Uterus (tissue), 4 donors: ENCODE results near the gene RPTN. TPM values are rescaled to one million over a fixed set of nuclear protein-coding genes. Genes with fewer than 3 reads are reported as not detected.

Experiments
- DNase-seq, 2 donors: peaks; one replicate each; pipeline ENCODE4 v3.0.0-alpha.2; 2019 to 2020
- H3K27ac ChIP-seq, 2 donors: fragments of 200-600 bp; sonication (generic); 1 replicate in 1 of 2; 2 replicates in 1 of 2; pipeline ENCODE4 v1.5.1; 2016 to 2018
- H3K27me3 ChIP-seq, 2 donors: fragments of 200-600 bp; sonication (generic); one replicate each; pipeline ENCODE4 v1.5.1; 2018 to 2019; ENCODE audit warnings: control low read depth in 1 of 2
- H3K36me3 ChIP-seq, 2 donors: fragments of 200-600 bp; sonication (generic); one replicate each; pipeline ENCODE4 v1.5.1; 2019; ENCODE audit warnings: control low read depth in 1 of 2
- H3K4me1 ChIP-seq, 2 donors: fragments of 200-600 bp; sonication (generic); one replicate each; pipeline ENCODE4 v1.5.1; 2018 to 2019; ENCODE audit warnings: control low read depth in 1 of 2
- H3K4me3 ChIP-seq, 2 donors: fragments of 200-600 bp; sonication (generic); 1 replicate in 1 of 2; 2 replicates in 1 of 2; pipeline ENCODE4 v1.5.1; 2018 to 2019; ENCODE audit warnings: mild to moderate bottlenecking in 1 of 2
- H3K9me3 ChIP-seq, 2 donors: fragments of 200-600 bp; sonication (generic); one replicate each; pipeline ENCODE4 v1.5.1; 2019; ENCODE audit warnings: control low read depth in 1 of 2
- CTCF ChIP-seq, 4 experiments: fragments of 200-600 bp in 2 of 4; fragments of 450-650 bp in 2 of 4; sonication (generic) in 2 of 4; IDR thresholded peaks; one replicate each; pipeline ENCODE4 v1.5.1; 2016 to 2019; ENCODE audit warnings: antibody characterized with exemption in 4 of 4, mild to moderate bottlenecking in 2 of 4, moderate library complexity in 1 of 4
- POLR2A ChIP-seq, 2 donors: fragments of 450-650 bp; IDR thresholded peaks; one replicate each; pipeline ENCODE4 v1.6.1; 2016; ENCODE audit warnings: antibody characterized with exemption in 2 of 2, mild to moderate bottlenecking in 1 of 2, moderate library complexity in 1 of 2
- intact Hi-C: fragments of 100-400 bp; cut with DNase I; formaldehyde crosslinking; loops from one replicate; pipeline ENCODE4 v1.15.1; 2023; ENCODE audit warnings: low total_unique reads
- total RNA-seq, 4 donors: library from RNA; depleted of rRNA in 3 of 4; stranded (reverse); fragments of >200 nt in 3 of 4; gene quantifications; one replicate each; pipeline versions ENCODE4 v1.1.0 to v1.2.4, GENCODE V29; 2014 to 2023
- donor health status: DM: yes; HTN: yes; CAD: no.

RPTN gene
- total RNA-seq, 4 donors from 2014 or later = not detected

DNA sequence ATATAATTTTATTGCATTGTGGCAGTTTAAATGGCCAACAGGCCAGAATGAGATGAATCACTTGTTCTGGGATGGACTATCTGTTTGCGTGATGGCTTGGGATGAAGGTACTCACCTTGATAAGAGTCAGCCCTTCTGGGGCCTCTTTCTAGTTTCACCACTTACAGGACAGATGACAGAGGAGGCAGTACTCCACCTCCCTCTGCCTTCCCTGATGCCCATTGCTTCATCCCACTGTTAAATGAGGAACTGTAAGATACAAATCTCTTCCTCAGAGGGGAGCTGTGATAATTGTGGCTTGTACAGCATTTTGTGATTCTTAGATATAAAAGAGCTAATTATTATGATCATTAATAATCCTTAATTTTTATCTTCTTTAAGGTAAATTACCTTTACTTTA is 40.1 kb downstream of the RPTN start:
- Histone ChIP-seq H3K9me3 (no peaks in the 10 kb centered on the region), H3K27me3 (peaks cover 0 to 5% of the 10 kb centered on the region in 2 donors), H3K4me3 (no peak overlapping the region), H3K4me1 (no peaks in the 10 kb centered on the region), H3K27ac (no peak overlapping the region), H3K36me3 (no peaks in the 10 kb centered on the region)
- TF ChIP-seq CTCF (IDR thresholded peaks at IDR 0.05) (no peak), POLR2A (IDR thresholded peaks at IDR 0.05) (no peak)
- intact Hi-C loops = no loop called here
- DNase-seq = no peak

DNA sequence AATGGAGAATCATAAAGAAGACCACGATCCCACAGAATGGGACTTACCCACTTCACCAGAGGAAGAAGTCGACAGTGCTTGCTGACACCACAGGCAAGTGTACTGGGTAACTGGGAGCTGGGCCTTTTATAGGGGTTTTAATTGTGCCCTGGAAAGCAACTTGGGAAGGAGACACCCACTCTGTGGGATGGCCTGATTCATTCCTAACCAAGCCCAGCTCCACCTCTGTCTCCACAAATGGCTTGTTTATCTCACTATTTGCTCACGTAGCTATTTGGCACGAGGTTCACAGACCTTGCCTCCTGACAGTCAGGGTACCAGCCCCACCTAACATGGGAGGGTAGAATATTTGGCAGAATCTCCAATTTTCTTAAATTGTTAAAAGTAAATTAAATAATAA is 43.7 kb downstream of the RPTN start, which contains the start of gene TCHH:
TCHH (minus strand) TSS at position 101 of the 400 bp plus-strand sequence. CDS start 1,364 bp downstream, outside the sequence.
- peaks cover 0 to 20% of the 10 kb centered on the region in 2 donors for H3K27me3 ChIP-seq
- no peak for DNase-seq
- TF ChIP-seq CTCF (IDR thresholded peaks at IDR 0.05) (no peak), POLR2A (IDR thresholded peaks at IDR 0.05) (no peak)
- no peaks in the 10 kb centered on the region for H3K9me3 ChIP-seq
- no peaks in the 10 kb centered on the region for H3K36me3 ChIP-seq
- intact Hi-C loops = no loop called here
- H3K4me1 ChIP-seq = peaks cover 0 to 16% of the 10 kb centered on the region in 2 donors
- H3K4me3 ChIP-seq = no peak within 1 kb of the TSS
- no peak within 1 kb of the TSS for H3K27ac ChIP-seq

DNA sequence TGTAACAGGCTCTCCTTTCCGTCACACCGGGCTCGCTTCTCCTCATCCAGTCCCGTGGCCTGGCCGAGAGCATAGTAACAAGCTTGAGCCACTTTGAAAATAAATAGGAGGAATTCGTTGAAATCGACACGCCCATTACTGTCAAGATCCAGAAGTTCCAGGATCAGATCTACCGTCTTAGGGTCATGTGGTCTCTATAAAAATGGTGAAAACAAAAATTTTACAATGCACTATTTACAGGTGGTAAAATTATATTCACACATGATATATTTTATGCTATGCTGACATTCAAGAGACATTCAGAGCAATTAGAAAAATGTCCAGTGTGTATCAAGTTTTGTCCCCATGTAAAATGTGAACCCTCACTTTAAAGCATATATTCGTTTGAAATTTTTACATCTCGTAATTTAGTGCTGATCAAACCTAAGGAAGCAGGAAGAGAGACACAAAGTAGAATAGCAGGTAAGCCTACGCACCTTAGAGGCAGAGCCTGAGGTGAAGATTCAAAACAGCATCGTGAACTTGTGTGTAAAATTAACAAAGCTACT is 46.1 kb downstream of the RPTN start:
- H3K4me1 ChIP-seq = peaks cover 0 to 29% of the 10 kb centered on the region in 2 donors
- DNase-seq = no peak
- peaks cover 0 to 31% of the 10 kb centered on the region in 2 donors for H3K27me3 ChIP-seq
- H3K4me3 ChIP-seq = no peak overlapping the region
- peaks cover 0 to 4% of the 10 kb centered on the region in 2 donors for H3K9me3 ChIP-seq
- no peak overlapping the region for H3K27ac ChIP-seq
- no peak for TF ChIP-seq CTCF (IDR thresholded peaks at IDR 0.05)
- no peak for TF ChIP-seq POLR2A (IDR thresholded peaks at IDR 0.05)
- H3K36me3 ChIP-seq = no peaks in the 10 kb centered on the region
- intact Hi-C loops = no loop called here

DNA sequence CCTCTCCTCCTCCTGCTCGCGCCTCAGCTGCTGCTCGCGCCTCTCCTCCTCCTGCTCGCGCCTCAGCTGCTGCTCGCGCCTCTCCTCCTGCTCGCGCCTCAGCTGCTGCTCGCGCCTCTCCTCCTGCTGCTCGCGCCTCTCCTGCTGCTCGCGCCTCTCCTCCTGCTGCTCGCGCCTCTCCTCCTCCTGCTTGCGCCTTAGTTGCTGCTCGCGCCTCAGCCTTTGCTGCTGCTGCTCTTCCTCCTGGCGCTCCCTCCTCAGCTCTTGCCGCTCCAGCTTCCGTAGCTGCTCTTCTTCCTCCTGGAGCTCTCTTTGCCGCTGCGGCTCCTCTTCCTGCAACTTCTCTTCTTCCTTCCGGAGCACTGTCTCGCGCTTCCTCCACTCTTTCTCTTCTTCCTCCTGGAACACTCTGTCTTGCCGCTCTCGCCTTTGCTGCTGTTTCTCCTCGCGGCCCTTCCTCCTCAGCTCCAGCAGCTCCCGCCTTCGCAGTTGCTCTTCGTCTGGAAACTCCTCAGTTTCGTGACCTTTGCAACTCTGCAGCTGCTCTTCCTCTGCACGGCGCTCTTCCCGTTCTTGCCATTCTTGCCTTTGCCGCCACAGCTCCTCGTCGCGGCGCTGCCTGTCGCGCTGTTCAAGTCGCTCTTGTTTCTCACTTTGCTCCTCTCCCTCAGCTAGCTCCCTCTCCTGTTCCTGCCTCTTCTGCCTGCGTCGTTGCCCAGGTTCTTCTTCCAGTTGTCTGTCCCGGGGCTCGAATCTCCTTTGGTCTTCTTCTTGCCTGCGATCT is 46.7 kb downstream of the RPTN start:
- no peak for DNase-seq
- TF ChIP-seq CTCF (IDR thresholded peaks at IDR 0.05) (no peak), POLR2A (IDR thresholded peaks at IDR 0.05) (no peak)
- Histone ChIP-seq H3K27ac (no peak overlapping the region), H3K4me1 (peaks cover 0 to 29% of the 10 kb centered on the region in 2 donors), H3K4me3 (peak overlapping the region in 1 of 2 donors; percentile 10), H3K9me3 (peaks cover 0 to 4% of the 10 kb centered on the region in 2 donors), H3K27me3 (peaks cover 0 to 38% of the 10 kb centered on the region in 2 donors), H3K36me3 (no peaks in the 10 kb centered on the region)
- intact Hi-C loops = no loop called here

GRCh38 chr1:152111515-152111968 is 47.5 kb downstream of the RPTN start:
- H3K36me3 ChIP-seq = no peaks in the 10 kb centered on the region
- TF ChIP-seq POLR2A (IDR thresholded peaks at IDR 0.05) (no peak), CTCF (IDR thresholded peaks at IDR 0.05) (no peak)
- H3K4me1 ChIP-seq = peaks cover 0 to 29% of the 10 kb centered on the region in 2 donors
- peaks cover 0 to 46% of the 10 kb centered on the region in 2 donors for H3K27me3 ChIP-seq
- H3K27ac ChIP-seq = no peak overlapping the region
- peak overlapping the region in 1 of 2 donors; percentile 30 for H3K4me3 ChIP-seq
- intact Hi-C loops = no loop called here
- DNase-seq = no peak
- H3K9me3 ChIP-seq = peaks cover 0 to 4% of the 10 kb centered on the region in 2 donors
